HG03439 (cell line): ENCODE results near the gene BCAS3.

Source experiments
- ATAC-seq: cut with Tn5 transposase; IDR thresholded peaks from one replicate; pipeline ENCODE4 v1.9.1; 2021; ENCODE audit warnings: mild to moderate bottlenecking, moderate library complexity; ENCODE audit not compliant: unreplicated experiment

Gene BCAS3

DNA sequence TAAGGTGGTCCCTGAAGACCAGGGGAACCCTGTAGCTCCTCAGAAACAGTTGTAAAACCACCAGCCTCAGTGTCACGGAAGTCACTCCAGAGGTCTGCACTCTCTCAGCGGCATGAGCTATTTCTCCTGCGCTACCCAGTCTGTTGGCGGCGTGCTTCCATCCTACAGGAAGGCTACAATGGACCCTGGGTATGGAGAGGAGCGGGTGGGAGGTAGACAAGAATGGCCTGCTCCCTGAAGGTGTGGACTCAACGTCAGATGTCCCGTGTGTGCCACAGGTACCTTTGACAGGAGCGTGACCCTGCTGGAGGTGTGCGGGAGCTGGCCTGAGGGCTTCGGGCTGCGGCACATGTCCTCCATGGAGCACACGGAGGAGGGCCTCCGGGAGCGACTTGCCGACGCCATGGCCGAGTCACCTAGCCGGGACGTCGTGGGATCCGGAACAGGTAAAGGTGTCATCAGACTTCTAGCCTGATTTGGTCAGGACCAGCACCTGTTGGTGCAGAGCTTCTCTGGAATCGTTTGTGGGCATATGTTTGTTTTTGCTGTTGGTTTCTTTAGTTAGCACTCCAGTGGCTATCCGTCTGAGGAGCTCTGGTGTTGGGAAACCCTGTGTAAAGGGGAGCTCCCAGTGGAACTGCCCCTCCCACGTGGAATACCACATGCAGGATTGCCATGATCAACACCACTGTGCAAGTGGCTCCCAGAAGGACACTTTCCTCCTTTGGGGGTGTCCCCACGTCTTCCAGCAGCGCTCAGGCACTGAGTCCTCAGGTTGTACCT is 690.6 kb downstream of the BCAS3 start:
- ATAC-seq, result no peak

DNA sequence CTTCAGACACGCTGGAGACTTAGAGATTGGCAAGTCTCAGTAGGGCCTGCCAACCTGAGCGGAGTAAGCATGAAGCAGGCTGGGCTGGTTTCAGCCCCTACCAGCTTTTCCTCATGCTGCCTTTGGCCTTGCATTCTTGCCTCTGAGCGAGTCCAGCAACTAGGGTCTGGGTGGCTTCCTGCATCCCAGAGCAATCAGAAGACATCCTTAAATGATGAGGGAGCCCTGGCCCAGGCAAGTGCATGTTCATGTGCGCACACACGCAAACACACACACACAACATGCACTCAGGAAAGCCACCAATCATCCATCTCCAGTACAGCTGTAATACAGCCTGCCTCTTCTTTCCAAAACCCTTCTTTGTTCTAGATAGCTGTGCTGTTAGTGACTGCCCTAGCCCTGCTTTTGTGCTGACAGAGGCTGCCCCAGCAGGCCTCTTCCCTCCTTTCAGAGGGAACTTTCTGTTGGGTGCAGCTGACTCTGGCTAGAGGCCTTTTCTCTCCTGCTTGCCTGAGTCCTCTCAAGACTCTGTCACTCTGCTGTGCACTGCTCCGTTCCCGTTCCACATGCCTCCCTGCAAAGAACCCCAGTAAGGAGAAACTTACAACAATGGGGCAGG is 691.3 kb downstream of the BCAS3 start:
- no peak for ATAC-seq

DNA sequence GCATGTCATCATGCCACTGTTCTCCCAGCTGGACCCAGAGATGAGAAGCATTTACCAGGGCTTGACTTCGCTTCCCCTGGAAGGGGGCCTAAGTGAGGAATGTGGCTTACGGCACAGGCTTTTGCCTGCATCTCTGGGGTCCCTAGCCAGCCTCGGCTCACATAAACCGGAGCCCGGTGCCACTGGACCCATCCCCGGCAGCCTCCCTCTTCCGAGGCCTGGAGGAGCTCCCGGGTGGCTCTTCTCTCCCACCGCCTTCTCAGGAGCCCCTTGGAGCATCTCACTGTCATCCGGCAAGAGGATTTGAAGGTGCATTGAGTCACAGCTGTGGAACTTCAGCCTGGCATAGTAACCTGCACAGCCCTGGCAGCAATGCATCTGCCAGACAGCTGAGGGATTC is 692.1 kb downstream of the BCAS3 start:
- no peak for ATAC-seq

DNA sequence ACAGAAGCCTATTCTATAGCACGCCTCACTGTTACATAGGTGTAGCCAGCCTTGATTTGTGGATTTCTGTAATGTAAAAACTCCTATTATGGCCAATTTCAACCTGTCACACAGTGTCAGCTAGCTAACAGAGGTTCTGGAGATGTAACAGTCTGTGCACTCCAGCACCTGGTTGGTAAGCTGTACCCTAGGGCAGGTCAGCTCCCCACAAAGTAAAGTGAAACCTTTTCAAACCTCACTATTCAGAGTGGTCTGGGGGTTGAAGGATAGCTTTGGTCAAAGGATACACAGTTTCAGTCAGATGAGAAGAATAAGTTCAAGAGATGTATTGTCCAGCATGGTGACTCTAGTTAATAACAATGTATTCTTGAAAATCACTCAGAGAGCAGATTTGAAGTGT is 693.5 kb downstream of the BCAS3 start:
- ATAC-seq, result no peak

DNA sequence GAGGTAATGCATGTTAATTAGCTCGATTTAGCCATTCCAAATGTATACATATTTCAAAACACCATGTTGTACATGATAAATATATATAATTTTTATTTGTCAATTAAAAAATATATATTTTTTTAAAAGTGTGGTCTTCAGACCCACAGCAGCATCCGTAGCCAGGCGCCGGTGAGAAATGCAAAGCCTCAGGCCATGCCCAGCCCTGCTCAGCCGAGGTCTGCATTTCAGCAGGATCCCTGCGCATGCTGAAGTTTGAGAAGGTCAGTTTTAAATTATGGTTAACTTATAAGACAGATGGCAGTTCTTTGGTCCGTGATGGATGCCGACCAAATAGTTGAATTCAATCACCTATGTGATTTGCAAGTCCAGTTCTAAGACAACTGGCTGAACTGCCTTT is 694.0 kb downstream of the BCAS3 start:
- ATAC-seq, result no peak

DNA sequence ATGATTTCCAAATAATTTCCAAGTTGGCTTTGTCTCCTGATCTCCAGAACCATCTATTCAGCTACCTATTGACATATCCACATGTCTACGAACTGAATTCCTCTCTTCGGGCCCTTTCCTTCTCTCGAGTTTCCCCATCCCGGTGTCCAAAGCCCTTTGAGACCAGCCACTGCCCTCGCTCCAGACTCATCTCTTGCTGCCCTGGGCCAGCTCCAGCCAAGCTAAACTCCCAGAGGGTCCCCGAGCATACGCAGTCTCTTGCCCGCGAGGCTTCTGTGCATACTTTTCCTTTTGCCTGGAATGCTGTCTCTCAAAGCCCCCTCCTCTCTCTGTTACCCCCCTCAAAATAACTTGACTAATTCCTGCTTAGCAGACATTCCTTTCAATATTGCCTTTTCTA is 694.8 kb downstream of the BCAS3 start:
- no peak for ATAC-seq

GRCh38 chr17:61376931-61377838 is 699.5 kb downstream of the BCAS3 start:
- ATAC-seq, result no peak

- no peak for ATAC-seq
Measured at GRCh38 chr17:61378658-61379456, 701.2 kb downstream of the BCAS3 start.

DNA sequence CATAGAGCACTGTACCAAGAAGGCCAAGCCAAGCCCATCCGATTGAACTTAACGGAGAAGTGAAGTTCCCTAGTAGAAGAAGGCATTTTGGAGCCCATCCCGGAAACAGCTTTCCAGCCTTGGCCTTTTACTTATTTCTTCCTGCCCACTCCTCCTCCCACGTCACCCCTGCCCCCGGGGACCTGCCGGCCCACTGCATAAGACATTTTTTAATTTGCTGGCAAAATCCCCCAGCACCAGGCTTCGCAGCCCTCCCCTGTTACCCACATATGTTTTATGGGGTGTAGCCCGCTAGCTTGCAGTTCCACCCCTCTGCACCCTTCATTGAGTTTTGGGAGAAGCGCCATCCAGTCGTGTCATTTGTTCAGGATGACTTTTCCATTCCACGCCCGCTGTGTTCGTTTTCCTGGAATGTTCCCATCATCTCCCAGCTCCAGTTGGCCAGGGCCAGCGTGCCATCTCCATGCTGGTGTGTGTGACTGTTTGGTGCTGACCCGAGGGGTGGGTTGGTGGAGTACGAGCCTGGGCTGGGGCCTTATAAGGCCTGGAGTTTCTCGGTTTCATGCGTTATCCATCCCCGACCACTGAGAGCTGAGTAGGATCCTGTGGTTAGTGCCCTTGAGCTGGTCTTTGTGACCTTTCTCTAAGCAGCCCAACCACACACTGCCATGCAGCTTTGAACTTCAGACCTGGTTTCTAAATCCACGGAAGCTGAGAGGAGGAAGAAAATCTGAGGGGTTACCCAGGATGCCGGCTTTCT is 702.0 kb downstream of the BCAS3 start:
- ATAC-seq, result no peak

DNA sequence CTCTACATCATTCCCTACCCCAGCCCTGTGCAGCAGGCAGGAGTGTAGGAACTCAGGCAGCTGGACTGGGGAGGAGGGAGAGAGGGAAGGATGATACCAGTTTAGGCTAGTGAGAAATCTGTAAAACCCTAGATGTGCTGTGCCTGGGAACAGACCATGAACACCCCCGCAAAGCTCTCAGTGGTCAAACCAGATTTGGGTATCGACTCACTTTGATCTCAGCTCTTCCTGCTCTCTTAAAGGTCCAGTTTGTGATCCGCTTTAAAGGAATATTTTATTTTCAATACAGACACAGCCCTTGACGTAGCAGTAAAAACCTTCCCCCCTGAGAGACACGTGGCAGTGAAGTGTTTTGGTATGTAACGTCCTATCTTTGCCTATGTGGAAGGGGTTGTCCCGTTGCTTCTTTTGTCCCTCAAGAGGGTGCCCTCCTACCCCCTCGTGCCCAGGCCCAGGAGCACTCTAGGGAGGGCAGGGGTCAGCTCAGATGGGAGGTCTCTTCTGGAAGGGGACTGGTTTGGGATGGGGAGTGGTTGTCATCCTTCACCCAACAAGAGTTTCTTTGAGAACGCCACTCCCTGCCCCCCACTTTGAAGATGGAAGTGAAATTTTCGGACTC is 702.7 kb downstream of the BCAS3 start:
- no peak for ATAC-seq

DNA sequence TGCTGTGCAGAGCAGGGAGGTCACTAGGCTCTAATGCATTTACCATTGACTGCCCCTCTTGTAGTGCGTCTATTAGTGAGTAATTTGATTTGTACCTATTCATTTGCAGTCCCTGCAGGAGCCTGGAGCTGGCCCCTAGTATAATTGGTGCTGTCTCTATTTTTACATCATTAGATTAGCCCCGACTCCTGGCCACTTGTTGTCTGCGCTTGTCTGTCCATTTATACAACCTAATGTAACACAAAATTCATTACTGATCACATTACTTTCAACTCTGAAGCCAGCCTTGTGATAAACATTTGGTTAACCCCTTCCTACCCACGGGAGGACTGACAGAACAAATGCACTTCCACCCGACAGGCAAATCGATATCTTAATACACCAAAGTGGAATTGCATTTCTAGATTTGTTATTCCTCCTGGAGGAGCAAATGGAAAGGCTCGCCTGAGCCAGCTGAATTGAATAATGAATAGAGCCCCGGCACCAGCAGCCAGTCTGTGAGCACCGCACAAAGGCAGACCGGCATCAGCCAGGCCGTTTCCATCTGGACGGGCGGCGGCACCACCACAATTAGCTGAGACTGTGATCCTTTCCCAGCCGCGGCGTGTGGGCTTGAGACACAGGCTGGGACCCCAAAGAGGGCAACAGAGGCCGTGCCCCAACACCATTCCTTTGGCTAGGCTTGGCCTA is 703.3 kb downstream of the BCAS3 start:
- ATAC-seq, result no peak

GRCh38 chr17:61381537-61381936 is 703.9 kb downstream of the BCAS3 start:
- ATAC-seq, result no peak

DNA sequence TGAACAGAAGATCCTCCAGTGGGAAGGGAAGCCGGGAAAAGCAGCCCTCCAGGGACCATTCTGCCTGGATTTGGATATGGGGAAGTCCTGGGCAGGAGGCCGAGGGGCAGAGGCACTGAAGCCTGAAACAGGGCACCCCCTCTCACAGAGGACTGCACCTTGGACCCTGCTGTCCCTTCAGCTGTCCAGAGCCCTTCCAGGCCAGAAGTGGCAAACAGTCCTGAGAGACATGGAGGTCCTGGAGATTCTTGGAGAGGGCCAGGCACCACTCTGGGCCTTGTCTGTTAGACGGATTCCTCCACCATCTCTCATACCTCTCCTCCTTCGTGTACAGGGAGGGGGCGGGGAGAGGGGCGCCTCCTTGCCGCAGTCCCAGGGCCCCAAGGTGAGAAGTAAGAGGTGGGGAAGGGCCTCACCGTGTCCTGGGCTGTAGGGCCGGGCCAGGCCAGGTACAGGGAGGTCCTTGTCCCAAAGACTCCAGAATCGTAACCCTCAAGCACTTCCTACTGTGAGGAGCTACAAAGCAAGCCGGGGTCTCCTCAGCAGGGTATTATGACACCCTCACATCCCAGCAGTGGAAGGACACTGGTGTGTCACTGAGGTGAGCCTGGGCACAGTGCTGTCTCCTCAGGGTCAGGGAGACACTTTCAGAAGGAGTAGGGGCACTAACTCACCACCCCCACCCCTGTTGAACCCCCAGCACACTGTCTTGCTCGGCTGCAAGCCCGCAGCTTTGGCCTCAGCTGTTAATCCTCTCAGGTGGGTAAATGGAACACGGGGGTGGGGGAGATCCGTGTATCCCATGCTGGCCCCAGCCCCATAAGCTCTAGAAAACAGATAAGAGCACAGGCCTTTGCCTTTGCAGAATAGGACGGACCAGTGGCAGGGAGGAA is 705.4 kb downstream of the BCAS3 start:
- ATAC-seq, result no peak

DNA sequence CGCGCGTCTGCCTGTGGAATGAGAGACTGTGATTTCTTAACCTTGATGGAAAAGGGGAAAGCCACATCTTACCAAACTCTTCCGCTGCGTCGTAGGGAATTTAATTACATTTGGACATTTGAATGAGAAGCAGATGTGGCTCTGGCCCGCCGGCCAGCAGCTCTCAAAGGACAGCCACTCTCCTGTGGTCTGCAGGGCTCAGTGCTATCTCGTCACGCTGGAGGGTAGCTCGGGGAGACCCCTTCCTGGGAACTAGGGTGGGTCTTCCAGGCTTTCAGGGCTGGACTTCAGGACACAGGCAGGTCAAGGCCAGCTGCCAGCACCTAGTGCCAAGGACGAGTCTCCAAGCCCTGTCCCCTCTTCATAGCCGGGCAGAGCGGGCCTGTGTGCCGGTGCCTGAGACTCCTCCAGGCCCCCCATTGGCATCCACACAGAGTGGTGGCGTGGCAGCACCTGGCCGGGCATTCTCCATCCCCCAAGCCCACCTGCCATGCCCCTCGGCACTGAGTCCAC is 706.1 kb downstream of the BCAS3 start:
- ATAC-seq, result no peak

DNA sequence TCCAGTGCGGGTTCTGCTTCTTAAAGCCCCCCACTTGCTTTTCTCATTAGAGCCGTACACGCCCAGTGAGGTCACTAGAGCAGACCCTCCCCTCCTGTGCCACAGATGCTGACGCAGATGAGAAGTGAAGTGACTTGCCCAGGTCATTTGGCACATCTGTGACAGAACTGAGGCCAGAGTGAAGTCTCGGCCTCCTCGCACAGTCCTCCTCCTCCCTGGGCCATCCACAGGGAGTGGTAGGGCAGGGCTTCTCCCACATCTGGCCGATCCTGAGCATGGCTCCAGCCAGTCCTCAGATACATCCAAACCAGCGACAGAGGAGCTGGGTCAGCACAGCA is 706.7 kb downstream of the BCAS3 start:
- no peak for ATAC-seq

DNA sequence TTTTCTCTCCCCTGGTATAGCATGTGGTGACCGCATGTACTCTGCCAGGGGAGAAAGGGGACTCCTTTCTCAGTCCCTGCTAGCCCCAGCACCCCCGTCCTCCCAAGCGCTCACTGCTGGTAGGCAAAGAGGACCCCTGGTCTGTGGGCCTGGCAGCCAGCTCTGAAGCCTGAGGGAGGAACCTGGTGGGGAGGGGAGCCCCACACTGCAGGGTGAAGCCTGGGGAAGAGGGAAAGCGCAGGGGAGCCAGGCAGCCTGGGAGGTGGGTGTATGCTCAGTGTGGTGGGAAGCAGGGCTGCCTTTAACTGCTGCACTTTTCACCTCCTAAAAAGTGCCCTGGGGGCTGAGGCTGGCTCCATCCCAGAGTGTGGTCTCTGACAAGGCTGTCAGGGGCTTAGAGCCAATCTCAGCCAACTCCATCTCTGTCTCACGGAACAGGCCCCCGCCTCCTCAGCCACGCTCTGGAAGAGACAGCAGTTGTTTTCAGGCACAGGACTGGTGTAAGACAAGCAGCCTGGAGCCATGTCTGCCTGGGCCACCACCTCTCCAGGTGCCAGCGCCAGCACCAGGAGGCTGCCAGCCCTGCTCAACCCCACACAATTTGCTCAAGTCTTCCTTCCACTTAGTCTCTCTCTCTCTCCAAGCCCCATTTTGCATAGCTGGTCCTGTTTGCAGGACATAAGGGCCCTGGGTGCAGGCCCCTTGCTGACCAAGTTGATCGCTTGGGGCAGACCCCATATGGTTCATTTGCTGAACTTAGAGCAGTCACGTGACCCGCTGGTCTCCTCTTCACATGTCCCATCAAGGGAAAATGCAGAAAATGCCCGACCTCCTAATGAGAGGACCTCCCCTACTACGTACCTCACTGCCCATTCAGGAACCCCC is 707.3 kb downstream of the BCAS3 start:
- ATAC-seq, result no peak
